OCI-LY1 (cell line): ENCODE results near the gene CEND1.

ENCODE experiments used
- H2AFZ ChIP-seq: fragments of 200-600 bp; sonication (generic), shearing (Covaris generic); 2 replicates; pipeline ENCODE4 v1.6.0; 2014; ENCODE audit warnings: antibody characterized with exemption, mild to moderate bottlenecking, low read length
- H3F3A ChIP-seq: fragments of 200-600 bp; sonication (generic), shearing (Covaris generic); 2 replicates; pipeline ENCODE4 v1.6.0; 2014; ENCODE audit warnings: mild to moderate bottlenecking, antibody characterized with exemption, low read length, moderate library complexity; ENCODE audit not compliant: insufficient read depth
- H3K27ac ChIP-seq: fragments of 200-600 bp; sonication (generic); 2 replicates; pipeline ENCODE4 v1.5.1; 2014; ENCODE audit warnings: low read length, mixed run types, mild to moderate bottlenecking, low read depth; ENCODE audit not compliant: poor library complexity, severe bottlenecking
- H3K27me3 ChIP-seq: fragments of 200-600 bp; sonication (generic); 2 replicates; pipeline ENCODE4 v1.6.0; 2014; ENCODE audit warnings: antibody characterized with exemption, mild to moderate bottlenecking, low read length, moderate library complexity; ENCODE audit not compliant: insufficient read depth
- H3K36me3 ChIP-seq: fragments of 200-600 bp; sonication (generic); 2 replicates; pipeline ENCODE4 v1.6.1; 2014; ENCODE audit warnings: mild to moderate bottlenecking, antibody characterized with exemption, low read length, moderate library complexity, mixed read lengths; ENCODE audit not compliant: insufficient read depth
- H3K4me1 ChIP-seq: fragments of 200-600 bp; sonication (generic); 2 replicates; pipeline ENCODE4 v1.5.1; 2014; ENCODE audit warnings: mild to moderate bottlenecking, low read length, moderate library complexity; ENCODE audit not compliant: insufficient read depth, severe bottlenecking
- H3K4me2 ChIP-seq: fragments of 200-600 bp; sonication (generic), shearing (Covaris generic); 2 replicates; pipeline ENCODE4 v1.6.1; 2014; ENCODE audit warnings: low read length
- H3K4me3 ChIP-seq: fragments of 200-600 bp; sonication (generic); 2 replicates; pipeline ENCODE4 v1.5.1; 2014; ENCODE audit warnings: low read length, low read depth, mild to moderate bottlenecking, mixed read lengths; ENCODE audit not compliant: poor library complexity, severe bottlenecking
- H3K79me2 ChIP-seq: fragments of 200-600 bp; shearing (Covaris generic); 2 replicates; pipeline ENCODE4 v1.6.1; 2016; ENCODE audit warnings: mixed run types, low read length, mixed read lengths; ENCODE audit not compliant: insufficient read depth
- H3K9ac ChIP-seq: fragments of 200-600 bp; sonication (generic), shearing (Covaris generic); 2 replicates; pipeline ENCODE4 v1.6.1; 2014; ENCODE audit warnings: mild to moderate bottlenecking, low read length, mixed read lengths
- H3K9me2 ChIP-seq: fragments of 200-600 bp; sonication (generic), shearing (Covaris generic); 2 replicates; pipeline ENCODE4 v1.6.1; 2014; ENCODE audit warnings: low read depth, mild to moderate bottlenecking, low read length, mixed read lengths
- H3K9me3 ChIP-seq: fragments of 200-600 bp; shearing (Covaris generic); 2 replicates; pipeline ENCODE4 v1.6.1; 2014; ENCODE audit warnings: low read length, mixed read lengths
- H4K20me1 ChIP-seq: fragments of 200-600 bp; sonication (generic), shearing (Covaris generic); 2 replicates; pipeline ENCODE4 v1.6.0; 2016; ENCODE audit warnings: mild to moderate bottlenecking, low read length; ENCODE audit not compliant: insufficient read depth
- EZH2 ChIP-seq: fragments of 200-600 bp; sonication (generic), shearing (Covaris generic); IDR thresholded peaks from 2 replicates; pipeline ENCODE4 v1.8.0; 2017; ENCODE audit warnings: borderline replicate concordance, mixed run types, mild to moderate bottlenecking, antibody characterized with exemption, low read length, moderate library complexity, mixed read lengths
- TF ChIP-seq, protein P1 (sequence below): fragments of 200-600 bp; sonication (generic), shearing (Covaris generic); IDR thresholded peaks from 2 replicates; pipeline ENCODE4 v1.5.1; 2017; ENCODE audit warnings: mild to moderate bottlenecking, antibody characterized with exemption, low read length, moderate library complexity, mixed read lengths

CEND1 gene

DNA sequence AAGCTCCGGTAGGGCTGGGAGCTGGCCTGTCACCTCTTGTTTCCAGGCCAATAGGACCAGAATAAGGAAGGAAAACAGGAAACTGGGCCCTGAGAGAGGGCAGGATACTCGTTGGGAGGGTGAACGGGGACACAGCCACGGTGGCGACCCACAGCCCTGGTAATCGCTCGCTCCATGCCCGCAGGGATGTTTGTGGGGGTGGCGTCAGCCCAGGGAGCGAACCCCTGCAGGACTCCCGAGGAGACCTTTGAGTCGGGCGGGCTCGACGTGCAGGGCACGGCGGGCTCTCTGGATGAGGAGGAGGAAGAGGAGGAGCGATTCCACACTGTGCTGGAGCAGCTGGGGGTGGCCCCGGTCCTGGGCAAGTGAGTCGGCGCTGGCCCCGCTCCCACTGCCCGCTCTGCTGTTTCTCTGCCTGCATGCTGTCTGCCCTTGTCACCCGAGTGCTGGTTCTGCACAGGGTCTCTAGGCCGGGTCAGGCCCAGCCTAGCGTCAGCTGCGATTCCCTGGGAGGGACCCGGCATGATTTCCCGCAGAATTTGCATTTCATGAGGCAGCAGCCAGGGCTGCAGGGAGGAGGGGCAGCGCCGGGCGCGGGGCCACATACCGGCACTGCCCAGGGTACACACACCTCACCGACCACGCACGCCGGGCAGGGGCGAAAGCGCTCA lies 39.4 kb upstream of the CEND1 start:
- Histone ChIP-seq H3K9me2 (no peaks in the 10 kb centered on the region), H3K9me3 (no peaks in the 10 kb centered on the region), H4K20me1 (no peaks in the 10 kb centered on the region), H3F3A (no peaks in the 10 kb centered on the region), H3K27ac (no peak overlapping the region), H3K9ac (no peak overlapping the region), H3K4me3 (peak overlapping the region; percentile 47), H3K4me1 (peaks cover 31% of the 10 kb centered on the region), H3K27me3 (peaks cover 22% of the 10 kb centered on the region), H2AFZ (no peak overlapping the region), H3K79me2 (no peaks in the 10 kb centered on the region), H3K36me3 (peaks cover 14% of the 10 kb centered on the region), H3K4me2 (peak overlapping the region; percentile 70)
- TF ChIP-seq, protein P1, sequence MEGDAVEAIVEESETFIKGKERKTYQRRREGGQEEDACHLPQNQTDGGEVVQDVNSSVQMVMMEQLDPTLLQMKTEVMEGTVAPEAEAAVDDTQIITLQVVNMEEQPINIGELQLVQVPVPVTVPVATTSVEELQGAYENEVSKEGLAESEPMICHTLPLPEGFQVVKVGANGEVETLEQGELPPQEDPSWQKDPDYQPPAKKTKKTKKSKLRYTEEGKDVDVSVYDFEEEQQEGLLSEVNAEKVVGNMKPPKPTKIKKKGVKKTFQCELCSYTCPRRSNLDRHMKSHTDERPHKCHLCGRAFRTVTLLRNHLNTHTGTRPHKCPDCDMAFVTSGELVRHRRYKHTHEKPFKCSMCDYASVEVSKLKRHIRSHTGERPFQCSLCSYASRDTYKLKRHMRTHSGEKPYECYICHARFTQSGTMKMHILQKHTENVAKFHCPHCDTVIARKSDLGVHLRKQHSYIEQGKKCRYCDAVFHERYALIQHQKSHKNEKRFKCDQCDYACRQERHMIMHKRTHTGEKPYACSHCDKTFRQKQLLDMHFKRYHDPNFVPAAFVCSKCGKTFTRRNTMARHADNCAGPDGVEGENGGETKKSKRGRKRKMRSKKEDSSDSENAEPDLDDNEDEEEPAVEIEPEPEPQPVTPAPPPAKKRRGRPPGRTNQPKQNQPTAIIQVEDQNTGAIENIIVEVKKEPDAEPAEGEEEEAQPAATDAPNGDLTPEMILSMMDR: no peak
- TF ChIP-seq EZH2: no peak

DNA sequence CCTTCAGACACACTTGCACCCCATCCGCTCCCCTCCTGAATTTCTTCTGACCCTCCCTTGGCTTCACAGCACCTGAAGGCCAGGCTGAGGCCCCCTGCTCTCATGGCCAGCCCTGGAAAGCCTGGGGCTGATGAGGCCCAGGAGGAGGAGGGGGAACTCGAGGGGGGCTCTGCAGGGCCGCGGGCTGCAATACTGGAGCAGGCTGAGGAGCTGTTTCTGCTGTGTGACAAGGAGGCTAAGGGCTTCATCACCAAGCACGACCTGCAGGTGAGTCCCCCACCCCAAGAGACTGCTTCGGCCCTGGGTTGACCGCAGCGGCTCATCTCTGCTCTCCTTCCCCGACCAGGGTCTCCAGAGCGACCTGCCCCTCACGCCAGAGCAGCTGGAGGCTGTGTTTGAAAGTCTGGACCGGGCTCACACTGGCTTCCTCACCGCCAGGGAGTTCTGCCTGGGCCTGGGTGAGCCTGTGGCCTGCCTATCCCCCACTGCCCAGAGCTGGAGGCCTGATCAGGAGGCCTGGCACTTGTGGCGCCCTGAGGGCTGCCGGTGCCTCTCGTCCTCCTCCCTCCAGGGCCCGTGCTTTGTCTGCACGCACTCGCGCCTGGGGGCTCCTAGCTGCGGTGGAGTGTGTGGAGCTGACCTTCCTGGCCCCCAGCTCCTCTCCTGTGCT lies 38.8 kb upstream of the CEND1 start:
- Histone ChIP-seq H4K20me1 (no peaks in the 10 kb centered on the region), H3K79me2 (no peaks in the 10 kb centered on the region), H3F3A (no peaks in the 10 kb centered on the region), H3K9me2 (no peaks in the 10 kb centered on the region), H3K4me1 (peaks cover 31% of the 10 kb centered on the region), H2AFZ (no peak overlapping the region), H3K9ac (no peak overlapping the region), H3K36me3 (peaks cover 14% of the 10 kb centered on the region), H3K4me3 (no peak overlapping the region), H3K4me2 (no peak overlapping the region), H3K27ac (no peak overlapping the region), H3K27me3 (peaks cover 22% of the 10 kb centered on the region), H3K9me3 (no peaks in the 10 kb centered on the region)
- TF ChIP-seq, protein P1: no peak
- no peak for TF ChIP-seq EZH2

DNA sequence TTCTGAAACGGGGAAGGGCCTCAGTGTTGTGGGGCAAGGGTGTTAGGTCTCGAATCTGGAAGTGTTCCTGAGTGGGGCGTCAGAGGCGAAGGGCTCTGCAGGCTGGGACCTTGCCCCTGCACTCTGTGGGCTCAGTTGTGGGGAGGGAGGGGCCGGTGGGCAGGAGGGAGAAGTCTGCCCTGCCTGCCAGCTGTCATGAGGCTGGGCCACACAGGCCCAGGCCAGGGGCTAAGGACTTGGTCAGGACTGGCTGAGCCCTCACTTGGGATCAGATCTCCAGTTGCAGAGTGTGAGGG lies 38.0 kb upstream of the CEND1 start, which contains the start of gene CRACR2B:
TSS of gene CRACR2B (plus strand) at position 23 of the 296 bp plus-strand sequence. CDS start 689 bp downstream, outside the sequence.
- H3K9ac ChIP-seq: peak within 1 kb of the TSS; percentile 42; the same call in 1 of the 2 replicates
- no peak within 1 kb of the TSS for H3K27ac ChIP-seq
- peaks cover 31% of the 10 kb centered on the region for H3K4me1 ChIP-seq
- TF ChIP-seq, protein P1: no peak
- no peak for TF ChIP-seq EZH2
- H4K20me1 ChIP-seq: no peaks in the 10 kb centered on the region
- H3K4me2 ChIP-seq: peak within 1 kb of the TSS; percentile 73
- no peaks in the 10 kb centered on the region for H3K79me2 ChIP-seq
- H3K36me3 ChIP-seq: peaks cover 14% of the 10 kb centered on the region
- H3K27me3 ChIP-seq: peaks cover 22% of the 10 kb centered on the region
- peak within 1 kb of the TSS; percentile 52 for H3K4me3 ChIP-seq
- H3K9me2 ChIP-seq: no peaks in the 10 kb centered on the region
- no peaks in the 10 kb centered on the region for H3K9me3 ChIP-seq
- no peaks in the 10 kb centered on the region for H3F3A ChIP-seq
- no peak within 1 kb of the TSS for H2AFZ ChIP-seq
